ENCODE measurements around the gene SLC19A1.
"Not testable (repeated sequence)": the region's sequence is repeated elsewhere in the genome, so short reads cannot be mapped to it uniquely, and the experiment has no call there.

The SLC19A1 gene

DNA sequence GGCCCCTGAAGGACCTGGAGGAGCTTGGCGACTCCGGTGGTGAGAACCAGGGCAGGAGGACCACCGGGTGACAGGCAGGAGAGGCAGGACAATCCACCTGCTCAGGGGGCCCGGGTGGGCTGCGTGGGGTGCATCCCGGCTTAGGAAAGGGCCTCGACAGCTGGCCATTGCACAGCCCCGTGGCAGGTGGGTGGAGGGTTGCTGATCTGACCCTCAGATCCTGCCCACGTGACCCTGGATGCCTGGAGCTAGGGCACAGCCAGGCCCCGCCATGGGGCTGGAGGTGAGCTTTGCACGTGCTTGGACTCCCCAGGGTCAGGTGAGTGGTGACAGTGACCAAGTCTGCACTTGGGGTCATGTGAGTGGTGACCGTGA is 35.5 kb upstream of the SLC19A1 start:
- DNase-seq (ENCODE audit: extremely low read depth in 1 of 2, low read depth in 1 of 2) = no peak

DNA sequence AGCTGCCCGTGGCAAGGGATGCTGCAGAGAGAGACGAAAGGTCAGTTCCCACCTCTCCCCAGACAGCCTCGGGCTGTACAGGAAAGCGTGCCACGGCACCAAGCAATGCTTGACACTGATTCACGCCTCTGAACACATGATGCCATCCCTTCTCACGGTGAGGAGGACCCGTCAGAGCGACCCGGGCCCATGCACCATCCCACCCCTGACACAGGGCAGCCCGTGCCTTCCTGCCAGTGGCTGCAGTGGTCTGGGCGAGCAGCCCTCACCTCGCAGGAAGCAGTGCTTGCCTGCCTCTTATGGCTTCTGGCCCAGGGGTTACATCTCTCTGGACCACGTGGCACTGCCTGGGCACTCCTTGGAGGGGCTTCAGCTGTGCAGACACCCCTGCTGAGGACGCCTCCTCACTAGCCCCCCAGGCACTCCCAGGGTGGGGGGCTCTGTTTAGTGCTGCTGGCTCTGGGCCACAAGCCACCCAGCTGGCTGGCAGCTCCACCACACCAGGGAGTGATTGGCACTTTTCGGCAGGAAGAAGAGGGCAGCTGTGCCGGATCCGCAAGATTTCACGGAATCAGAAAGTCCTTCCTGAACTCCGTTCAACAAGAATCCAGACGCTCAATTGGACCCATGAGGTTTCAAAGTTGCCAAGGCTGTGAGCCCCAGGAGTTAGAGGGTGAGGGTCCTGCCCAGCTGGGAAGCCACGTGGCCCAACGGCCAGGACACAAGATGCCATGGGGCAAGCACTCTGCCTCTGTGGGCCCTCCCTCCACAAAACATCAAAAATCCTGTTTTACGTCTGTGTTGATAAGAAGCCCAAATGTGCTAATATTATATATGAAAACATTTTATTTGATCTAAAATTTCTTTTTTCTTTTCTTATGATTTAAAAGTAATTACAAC is 34.8 kb upstream of the SLC19A1 start:
- DNase-seq (ENCODE audit: extremely low read depth in 1 of 2, low read depth in 1 of 2) = no peak

DNA sequence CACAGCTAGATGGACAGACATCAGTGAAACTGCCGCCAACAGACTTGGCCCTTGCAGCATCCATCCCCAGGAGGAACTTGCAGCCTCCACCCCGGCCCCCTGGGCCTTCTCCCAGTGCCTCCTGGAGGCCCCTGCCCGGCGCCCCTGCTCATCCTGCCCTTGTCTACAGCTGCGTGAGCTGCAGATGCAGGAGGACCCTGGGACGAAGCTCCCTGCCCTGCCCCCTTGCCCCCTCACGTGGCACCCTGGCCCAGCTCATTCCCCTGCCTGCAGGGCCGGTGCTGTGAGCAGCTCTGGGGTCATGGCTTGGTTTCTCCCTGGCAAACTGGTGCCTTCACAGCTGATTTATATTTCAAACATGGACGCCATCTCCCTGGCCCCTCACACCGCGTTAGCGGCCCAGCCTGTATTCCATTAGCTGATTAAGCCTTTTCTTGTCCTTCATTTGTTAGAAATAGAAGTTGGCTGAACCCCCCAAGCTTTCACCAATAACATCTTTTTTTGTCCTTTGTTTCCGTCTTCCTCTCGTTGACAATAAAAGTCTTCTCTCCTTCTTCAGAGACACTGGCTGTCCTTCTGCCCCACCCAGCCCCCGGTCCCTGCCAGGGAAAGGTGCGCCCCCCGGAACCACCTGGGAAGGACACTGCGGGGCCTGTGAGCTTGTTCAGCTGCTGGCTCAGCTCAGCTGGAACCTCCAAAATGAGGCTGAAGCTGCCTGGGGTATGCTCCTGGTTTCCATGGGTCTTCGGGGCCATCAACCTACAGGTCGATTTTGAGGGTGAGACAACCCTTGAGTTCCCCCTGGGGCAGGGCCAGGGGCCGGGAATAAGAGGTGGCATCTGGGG is 34.0 kb upstream of the SLC19A1 start:
- no peak for DNase-seq (ENCODE audit: extremely low read depth in 1 of 2, low read depth in 1 of 2)

DNA sequence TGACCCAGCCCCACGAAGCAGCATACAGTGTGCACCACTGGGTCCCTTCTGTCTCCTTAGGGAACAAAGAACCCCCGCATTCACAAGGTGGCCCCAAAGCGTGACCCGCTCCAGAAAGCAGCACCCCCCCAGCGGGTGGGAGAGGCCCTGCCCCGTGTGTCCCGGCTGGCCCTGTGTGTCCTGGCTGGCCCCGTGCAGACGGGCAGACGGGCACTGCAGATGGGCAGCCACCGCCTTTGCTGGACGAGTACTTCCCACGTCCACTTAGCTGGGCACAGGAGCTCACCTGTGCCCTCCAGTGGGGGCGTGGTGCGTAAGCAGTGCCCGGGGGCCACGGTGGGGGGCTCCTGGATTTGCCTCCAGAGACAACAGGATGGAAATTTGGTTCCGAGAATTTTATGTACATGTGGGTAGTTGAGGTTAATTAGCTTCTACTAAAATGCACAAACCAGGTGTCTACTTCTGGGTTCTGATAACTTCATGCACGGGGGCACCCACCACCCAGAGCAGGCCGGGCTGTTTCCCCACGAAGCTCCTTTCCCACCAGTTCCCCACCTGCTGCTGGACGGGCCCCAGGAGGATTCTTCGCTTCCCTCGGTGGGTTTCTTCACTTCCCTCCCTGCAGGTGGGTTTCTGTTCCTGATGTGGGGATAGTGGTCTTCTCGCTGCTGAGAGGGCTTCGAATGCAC is 33.2 kb upstream of the SLC19A1 start:
- DNase-seq (ENCODE audit: extremely low read depth in 1 of 2, low read depth in 1 of 2) = no peak

DNA sequence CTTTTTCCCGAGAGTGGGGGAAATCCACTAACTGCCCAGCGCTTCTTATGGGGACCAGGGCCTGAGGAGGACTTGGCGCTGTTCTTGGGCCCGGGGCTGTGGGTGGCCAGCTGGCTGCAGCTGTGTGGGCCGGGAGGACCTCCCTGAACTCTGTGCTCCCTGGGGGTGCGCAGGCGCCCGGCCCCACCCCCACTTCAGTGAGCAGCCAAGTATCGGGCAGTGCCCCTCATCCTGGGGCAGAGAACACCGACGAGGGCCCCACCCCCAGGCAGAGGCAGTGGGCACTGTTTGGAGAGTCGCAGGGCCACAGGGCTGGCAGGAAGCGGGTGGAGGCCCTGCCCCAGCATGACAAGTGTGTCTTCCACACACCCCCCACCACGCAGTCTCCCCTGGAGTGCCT is 32.5 kb upstream of the SLC19A1 start:
- DNase-seq (ENCODE audit: extremely low read depth in 1 of 2, low read depth in 1 of 2) = no peak

DNA sequence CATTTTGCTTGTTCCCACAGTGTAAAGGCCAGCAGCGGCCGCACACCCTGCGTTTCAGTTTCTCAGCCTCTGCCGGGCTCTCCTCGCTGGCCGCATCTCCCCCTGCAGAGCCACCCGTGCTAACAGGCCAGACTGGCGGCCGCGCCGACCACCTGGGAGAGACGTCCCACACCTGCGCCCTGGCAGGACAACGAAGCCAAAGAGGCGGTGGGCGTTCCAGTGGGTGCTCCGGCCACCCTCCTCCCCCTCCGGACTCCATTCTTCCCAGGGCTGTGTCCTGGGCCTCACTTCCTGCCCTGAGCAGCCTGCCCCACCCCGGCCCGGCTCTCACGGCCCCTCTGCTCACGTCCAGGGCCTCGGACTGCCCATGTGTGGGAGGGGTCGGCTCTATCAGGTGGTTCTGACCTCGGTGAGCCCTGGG is 31.9 kb upstream of the SLC19A1 start:
- DNase-seq (ENCODE audit: extremely low read depth in 1 of 2, low read depth in 1 of 2) = no peak

DNA sequence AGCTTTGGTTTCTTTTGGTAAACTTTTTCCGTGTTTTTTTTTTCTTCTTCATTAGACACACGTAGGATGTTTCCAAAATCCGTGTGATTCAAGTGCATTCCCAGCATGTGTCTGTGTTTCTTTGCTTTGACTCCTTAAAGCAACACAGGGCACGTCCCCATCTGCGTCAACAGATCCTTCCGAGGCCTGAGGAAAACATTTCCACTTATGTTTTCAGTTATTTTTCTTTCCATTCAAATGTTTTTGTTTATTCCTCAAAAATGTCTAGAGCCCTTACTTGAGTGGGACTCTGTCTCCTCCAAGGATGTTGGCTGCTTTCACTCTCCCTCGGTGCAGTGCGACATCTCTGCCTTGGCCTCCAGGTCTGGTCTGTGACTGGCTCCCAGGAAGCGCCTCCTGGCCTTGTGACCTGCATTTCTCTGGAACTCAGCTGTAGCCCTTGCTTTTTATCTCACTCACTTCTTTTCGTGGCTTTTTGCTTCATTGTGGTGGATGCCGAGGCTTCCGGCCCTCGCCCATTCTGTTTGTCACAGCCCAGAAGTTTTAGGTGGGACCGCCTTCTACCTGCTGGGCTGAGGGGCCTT is 31.3 kb upstream of the SLC19A1 start:
- no peak for DNase-seq (ENCODE audit: extremely low read depth in 1 of 2, low read depth in 1 of 2)

DNA sequence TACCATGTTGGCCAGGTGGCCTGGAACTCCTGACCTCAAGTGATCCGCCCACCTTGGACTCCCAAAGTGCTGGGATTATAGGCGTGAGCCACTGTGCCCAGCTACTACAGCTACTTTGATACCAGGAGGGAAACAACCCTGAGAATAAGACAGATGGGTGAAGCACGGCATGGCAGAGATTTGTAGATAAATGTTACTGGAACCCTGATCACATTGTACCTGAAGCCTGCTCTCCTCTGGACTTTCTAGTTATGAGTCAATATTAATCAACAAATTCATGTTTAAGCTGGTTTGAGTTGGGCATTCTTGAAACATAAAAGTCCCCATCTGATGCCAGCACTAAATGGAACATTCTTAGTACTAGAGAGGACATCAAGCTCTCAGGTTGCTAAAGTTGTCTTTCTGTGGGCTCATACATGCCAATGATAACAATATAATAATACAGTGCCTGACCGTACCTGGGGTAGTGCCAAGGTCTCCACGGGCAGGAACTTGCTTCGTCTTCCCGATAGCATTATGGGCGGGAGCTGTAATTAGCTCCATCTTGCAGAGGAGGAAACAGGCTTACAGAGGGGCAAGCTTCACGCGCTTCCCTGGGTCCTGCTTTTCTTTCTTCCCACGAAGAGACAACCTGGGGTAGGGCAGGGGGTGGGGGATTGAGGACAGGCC is 30.7 kb upstream of the SLC19A1 start:
- no peak for DNase-seq (ENCODE audit: extremely low read depth in 1 of 2, low read depth in 1 of 2)

DNA sequence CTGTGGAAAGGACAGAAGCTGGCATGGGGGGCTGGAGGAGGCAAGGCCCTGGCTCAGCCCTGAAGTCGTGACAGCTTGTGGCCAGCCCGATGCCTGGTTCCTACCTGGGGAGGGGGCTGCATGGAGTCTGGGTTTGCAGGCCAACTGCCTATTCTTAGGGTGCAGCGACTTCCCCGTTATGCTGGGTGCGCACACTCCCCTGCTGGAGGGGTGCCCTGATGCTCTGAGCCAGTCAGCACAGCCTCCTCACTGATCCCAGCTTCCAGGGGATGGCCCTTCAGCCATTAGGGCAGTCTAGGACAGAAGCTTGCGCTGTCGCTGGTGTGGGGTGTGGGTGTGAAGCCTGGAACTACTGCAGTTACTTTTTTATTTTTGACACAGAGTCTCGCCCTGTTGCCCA is 30.0 kb upstream of the SLC19A1 start:
- no peak for DNase-seq (ENCODE audit: extremely low read depth in 1 of 2, low read depth in 1 of 2)

DNA sequence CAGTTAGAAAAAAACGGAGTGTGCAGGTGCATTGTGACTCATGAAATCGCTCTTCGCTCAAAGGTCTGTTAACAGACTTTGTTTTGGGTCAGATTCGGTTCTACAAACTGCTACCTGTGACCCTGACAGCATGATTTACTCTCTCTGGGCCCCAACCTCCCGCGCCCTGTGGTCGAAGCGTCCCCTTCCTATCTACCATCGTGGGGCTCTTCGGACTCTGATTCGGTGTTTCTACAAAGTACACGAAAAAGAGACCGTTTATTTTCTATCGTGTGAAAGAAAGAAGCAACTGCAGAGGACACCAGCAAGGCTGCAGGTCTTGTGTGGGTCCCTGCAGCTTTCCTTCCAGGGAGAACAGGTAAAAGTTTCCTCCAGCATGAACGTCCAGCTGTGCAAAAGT is 29.4 kb upstream of the SLC19A1 start:
- DNase-seq (ENCODE audit: extremely low read depth in 1 of 2, low read depth in 1 of 2) = no peak

DNA sequence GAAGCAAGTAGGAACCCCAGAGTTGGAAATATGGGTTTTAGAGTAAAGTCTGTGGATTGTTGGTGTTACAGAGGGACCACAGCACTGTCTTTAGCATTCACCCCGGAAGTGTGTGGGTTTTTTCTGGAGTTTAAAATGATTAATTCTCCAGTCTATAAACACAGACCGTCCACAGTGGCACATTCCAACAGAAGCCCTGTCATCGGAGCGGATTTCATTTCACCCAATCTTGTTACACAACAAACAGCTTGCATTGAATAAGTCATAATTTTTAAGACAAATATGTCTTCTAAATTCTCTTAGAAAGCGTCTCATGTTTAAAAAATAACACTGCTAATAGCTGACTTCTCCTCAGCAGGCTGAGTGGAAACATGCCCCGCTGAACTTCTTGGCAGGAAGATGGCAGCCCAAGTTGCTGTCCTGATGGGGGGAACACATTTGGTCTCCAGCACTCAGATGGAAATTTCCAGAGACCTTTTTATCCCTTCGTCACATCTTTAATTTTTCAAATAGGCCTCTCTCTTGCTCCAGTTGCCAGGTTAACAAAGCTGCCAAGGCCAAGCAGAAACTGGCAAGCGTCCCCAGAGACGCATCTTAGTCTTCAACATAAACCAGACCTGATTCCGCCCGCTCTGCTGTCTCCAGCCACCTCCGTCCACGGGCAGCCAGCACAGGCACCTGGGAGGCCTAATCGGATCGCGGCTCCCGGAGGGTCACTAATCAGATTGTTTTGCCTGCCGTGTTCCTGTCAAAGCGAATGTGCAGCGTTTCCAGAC is 28.8 kb upstream of the SLC19A1 start:
- no peak for DNase-seq (ENCODE audit: extremely low read depth in 1 of 2, low read depth in 1 of 2)

DNA sequence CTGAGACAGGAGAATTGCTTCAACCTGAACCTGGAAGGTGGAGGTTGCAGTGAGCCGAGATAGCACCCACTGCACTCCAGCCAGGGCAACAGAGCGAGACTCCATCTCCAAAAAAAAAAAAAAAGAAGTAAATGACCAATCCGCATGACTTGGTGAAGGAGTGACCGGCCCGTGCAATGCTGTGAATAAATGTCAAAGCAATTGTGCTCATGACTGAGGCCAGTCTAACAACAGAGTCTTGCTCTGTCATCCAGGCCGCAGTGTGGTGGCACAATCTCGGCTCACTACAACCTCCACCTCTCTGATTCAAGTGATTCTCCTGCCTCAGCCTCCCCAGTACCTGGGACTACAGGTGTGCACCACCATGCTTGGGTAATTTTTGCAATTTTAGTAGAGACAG is 27.8 kb upstream of the SLC19A1 start:
- no peak for DNase-seq (ENCODE audit: extremely low read depth in 1 of 2, low read depth in 1 of 2)

DNA sequence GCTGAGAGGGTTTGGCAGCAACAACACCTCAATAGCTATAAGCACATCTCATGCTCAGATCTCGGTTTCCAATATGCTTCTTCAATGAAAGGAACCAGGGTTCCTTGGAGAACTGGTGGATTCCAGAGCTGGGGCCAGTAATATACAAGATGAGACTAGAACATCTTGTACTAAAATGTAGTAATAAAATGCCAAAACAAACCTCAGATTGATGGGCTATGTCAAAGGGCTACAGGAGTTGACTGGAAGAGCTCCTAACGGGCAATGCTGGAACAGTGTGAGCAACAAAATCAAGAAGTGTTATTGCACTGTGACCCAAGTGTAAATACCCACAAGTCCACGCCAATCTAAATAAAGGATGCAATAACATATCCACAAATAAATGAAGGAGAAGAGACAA is 26.1 kb upstream of the SLC19A1 start:
- DNase-seq (ENCODE audit: extremely low read depth in 1 of 2, low read depth in 1 of 2) = no peak

DNA sequence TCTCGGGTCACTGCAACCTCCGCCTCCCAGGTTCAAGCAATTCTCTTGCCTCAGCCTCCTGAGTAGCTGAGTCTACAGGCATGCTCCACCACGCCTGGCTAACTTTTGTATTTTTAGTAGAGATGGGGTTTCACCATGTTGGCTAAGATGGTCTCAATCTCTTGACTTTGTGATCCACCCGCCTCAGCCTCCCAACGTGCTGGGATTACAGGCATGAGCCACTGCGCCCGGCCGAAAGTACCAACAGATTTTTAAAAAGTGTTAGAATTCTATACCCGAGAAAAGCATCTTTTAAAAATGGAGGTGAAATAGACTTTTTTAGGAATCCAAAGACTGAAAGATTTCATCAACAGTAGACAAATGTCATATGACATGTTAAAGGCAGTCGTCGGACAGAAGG is 21.9 kb upstream of the SLC19A1 start:
- not testable (repeated sequence) for DNase-seq (ENCODE audit: extremely low read depth in 1 of 2, low read depth in 1 of 2)

DNA sequence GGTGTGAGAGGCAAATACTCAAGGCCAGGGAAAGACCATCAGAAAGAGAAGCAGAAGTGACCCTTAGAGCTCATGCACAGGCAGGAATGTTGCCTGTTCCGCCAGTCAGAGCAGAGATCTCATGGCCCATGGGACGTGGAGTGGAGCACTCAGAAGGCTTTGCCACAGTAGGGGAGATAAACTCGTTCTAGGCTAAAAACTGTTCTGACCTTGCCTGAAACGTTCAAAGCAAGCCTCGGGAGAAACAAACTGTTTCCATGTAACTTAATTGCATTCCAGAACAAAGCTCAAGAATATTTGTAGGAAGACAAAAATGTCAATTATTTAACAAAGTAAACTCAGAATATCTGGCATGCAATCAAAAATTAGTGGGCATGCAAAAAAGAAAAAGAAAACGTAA is 20.7 kb upstream of the SLC19A1 start:
- DNase-seq (ENCODE audit: extremely low read depth in 1 of 2, low read depth in 1 of 2) = no peak

DNA sequence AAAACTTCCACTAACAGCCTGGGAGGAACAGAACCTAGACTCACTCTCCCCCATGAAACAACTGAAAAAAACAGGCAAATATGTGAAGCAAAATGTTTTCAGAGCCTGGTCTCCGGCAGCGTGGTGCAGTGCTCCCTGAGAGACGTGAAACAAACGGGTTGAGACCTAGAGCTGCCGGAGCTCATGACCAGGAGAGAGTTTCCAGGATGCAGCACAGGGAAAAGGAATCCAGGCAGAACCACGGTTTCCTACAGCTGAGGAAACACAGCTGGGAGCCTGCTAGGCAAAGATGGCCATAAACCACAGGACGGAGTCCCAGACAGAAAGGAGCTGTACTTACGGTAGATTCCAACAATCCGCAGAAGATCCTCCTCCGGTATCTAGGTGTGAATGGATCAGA is 20.2 kb upstream of the SLC19A1 start:
- no peak for DNase-seq (ENCODE audit: extremely low read depth in 1 of 2, low read depth in 1 of 2)

DNA sequence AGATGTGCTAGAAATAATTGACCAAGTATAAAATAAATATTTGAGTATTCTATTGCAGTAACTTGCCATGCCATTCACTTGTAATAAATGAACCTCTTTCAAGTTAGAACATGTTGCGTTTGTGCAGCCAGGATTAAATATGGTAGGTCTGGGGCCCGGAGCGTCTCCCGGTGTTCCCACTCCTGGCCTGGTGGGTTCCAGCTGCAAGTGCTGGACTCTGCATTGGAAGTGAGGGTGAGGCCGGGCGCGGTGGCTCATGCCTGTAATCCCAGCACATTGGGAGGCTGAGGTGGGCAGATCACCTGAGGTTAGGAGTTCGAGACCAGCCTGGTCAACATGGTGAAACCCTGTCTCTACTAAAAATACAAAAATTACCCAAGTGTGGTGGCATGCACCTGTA is 19.0 kb upstream of the SLC19A1 start:
- not testable (repeated sequence) for DNase-seq (ENCODE audit: extremely low read depth in 1 of 2, low read depth in 1 of 2)

DNA sequence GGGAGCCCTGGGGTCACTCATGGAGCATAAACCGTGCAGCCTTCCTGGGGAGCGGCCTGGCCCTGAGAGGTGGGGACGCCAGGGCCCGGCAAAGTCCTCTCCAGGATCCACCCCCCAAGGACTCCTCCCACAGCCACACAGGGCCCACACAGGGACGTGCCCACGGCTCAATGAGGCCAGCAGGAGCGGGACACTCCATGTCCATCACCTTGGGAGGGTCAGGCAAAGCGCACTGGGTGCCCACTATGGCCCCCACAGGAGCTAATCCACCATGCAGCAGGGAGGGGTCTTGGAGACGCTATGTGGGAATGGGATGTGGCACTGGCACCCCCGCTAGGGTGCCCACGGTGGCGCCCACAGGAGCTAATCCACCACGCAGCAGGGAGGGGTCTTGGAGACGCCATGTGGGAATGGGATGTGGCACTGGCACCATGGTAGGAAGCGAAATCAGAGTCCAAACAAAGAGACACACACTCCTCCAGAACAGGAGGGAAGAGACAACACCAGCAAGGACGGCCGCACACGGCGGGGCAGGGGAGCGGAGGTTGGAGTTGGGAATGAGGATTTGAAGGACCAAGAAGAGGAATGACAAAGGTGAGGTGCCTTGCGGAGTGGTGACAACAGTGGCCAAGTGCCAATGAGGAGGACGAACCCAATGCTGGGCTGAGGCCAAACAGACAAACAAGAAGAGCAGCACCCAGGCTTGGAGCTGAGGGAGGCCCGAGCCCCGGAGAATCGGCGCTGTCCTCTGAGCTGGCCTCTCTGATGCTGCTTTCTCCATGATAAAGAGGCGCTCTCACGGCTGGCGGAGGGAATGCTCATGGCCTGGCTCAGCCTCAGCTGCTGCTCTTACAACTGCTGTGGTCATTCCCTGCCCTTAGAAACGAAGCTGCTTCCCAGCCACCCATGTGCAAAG is 18.1 kb upstream of the SLC19A1 start:
- no peak for DNase-seq (ENCODE audit: extremely low read depth in 1 of 2, low read depth in 1 of 2)
